K562 (cell line): Measurements from ENCODE around the gene GDF7. TPM values are rescaled to one million over a fixed set of nuclear protein-coding genes. Genes with fewer than 3 reads are reported as not detected.

Experiments used
- ATAC-seq: fragments of 200-7000 bp; cut with Tn5 transposase; 3 replicates; pipeline ENCODE4 v1.9.1; 2020; ENCODE audit warnings: moderate library complexity
- BruUV-seq: library from RNA; stranded (reverse); fragments of 400-500 nt; replicated peaks from 2 replicates; lab custom pipeline; 2021; lab: Mats Ljungman, UMichigan
- CTCF ChIA-PET: fragments of 300-600 bp; formaldehyde crosslinking; extraction: SDS; loops from one replicate; lab custom pipeline; 2021; ENCODE audit warnings: low intra/inter-chr PET ratio; lab: Yijun Ruan, JAX
- POLR2A ChIA-PET: fragments of 300-600, 350-650 bp; sonication (Branson Sonifier 250); formaldehyde crosslinking; extraction: SDS; loops from one replicate; lab custom pipeline; 2021; ENCODE audit warnings: antibody characterized with exemption, inconsistent platforms; lab: Yijun Ruan, JAX
- DNase-seq, 4 experiments: peaks; one replicate each; pipeline versions ENCODE4 v3.0.0 to v3.0.0-alpha.2; 2011 to 2018; ENCODE audit warnings: low spot score in 3 of 4, mixed read lengths in 3 of 4; ENCODE audit errors: extremely low read depth in 1 of 4
- FAIRE-seq: peaks from 2 replicates; lab custom pipeline; 2011; peaks lifted over from hg19 to GRCh38; lab: Jason Lieb, UNC
- H2AFZ ChIP-seq: 2 replicates; pipeline ENCODE4 v1.6.0; 2011; ENCODE audit warnings: low read depth, low read length, control low read depth, inconsistent platforms
- H3K27ac ChIP-seq: fragments of 200-600 bp; 3 replicates; pipeline ENCODE4 v1.8.0; 2011; ENCODE audit warnings: low read depth, mild to moderate bottlenecking, control low read depth, inconsistent platforms, low read length, moderate library complexity, mixed read lengths; ENCODE audit errors: extremely low read depth
- H3K27me3 ChIP-seq, 2 experiments: fragments of 300-600 bp in 1 of 2; 2 replicates in 1 of 2; 3 replicates in 1 of 2; pipeline versions ENCODE4 v1.6.0 to v1.8.0; 2011; ENCODE audit warnings: inconsistent platforms in 2 of 2, low read length in 2 of 2, mild to moderate bottlenecking in 1 of 2, mixed read lengths in 1 of 2, moderate library complexity in 1 of 2; ENCODE audit not compliant: control insufficient read depth in 2 of 2, insufficient read depth in 2 of 2
- H3K36me3 ChIP-seq: fragments of 300-600 bp; 3 replicates; pipeline ENCODE4 v1.8.0; 2011; ENCODE audit warnings: mild to moderate bottlenecking, low read length, inconsistent platforms; ENCODE audit not compliant: control insufficient read depth, insufficient read depth
- H3K4me1 ChIP-seq, 2 experiments: fragments of 200-600 bp in 1 of 2; replicated peaks in 1 of 2; 2 replicates in 1 of 2; 3 replicates in 1 of 2; pipeline versions ENCODE4 v1.5.1 to v1.8.0; 2011; ENCODE audit warnings: inconsistent platforms in 2 of 2, low read length in 2 of 2, mild to moderate bottlenecking in 1 of 2, mixed read lengths in 1 of 2, moderate library complexity in 1 of 2; ENCODE audit not compliant: control insufficient read depth in 2 of 2, insufficient read depth in 2 of 2
- H3K4me2 ChIP-seq: 2 replicates; pipeline ENCODE4 v1.6.1; 2011; ENCODE audit warnings: low read length, control low read depth, inconsistent platforms, mixed read lengths; ENCODE audit not compliant: insufficient read depth
- H3K4me3 ChIP-seq: fragments of 200-600 bp; sonication (generic), shearing (Covaris generic); 2 replicates; pipeline ENCODE4 v1.5.1; 2016; ENCODE audit warnings: control low read depth, inconsistent platforms
- H3K79me2 ChIP-seq: fragments of 200-600 bp; 3 replicates; pipeline ENCODE4 v1.8.0; 2011; ENCODE audit warnings: low read length, inconsistent platforms; ENCODE audit not compliant: control insufficient read depth, insufficient read depth
- H3K9ac ChIP-seq, 2 experiments: 2 replicates each; pipeline versions ENCODE4 v1.6.0 to v1.6.1; 2011; ENCODE audit warnings: low read depth in 2 of 2, low read length in 2 of 2, control low read depth in 1 of 2, inconsistent platforms in 1 of 2, mild to moderate bottlenecking in 1 of 2, mixed read lengths in 1 of 2; ENCODE audit not compliant: insufficient read depth in 1 of 2
- H3K9me1 ChIP-seq: one replicate; pipeline ENCODE4 v1.6.0; 2011; ENCODE audit warnings: inconsistent platforms, mild to moderate bottlenecking, low read length, moderate library complexity; ENCODE audit not compliant: control insufficient read depth, insufficient read depth
- H3K9me3 ChIP-seq: replicated peaks from 2 replicates; pipeline ENCODE4 v1.5.1; 2011; ENCODE audit warnings: low read depth, low read length, inconsistent platforms; ENCODE audit not compliant: control insufficient read depth, insufficient read depth
- H4K20me1 ChIP-seq: replicated peaks from 2 replicates; pipeline ENCODE4 v1.6.1; 2011; ENCODE audit warnings: low read length, inconsistent platforms, mixed read lengths; ENCODE audit not compliant: control insufficient read depth, insufficient read depth
- BHLHE40 ChIP-seq: IDR thresholded peaks from 2 replicates; pipeline ENCODE4 v1.6.1; 2011; ENCODE audit warnings: low read length, improper control_type of control experiment
- CEBPB ChIP-seq: fragments of 450-650 bp; IDR thresholded peaks from 2 replicates; pipeline ENCODE4 v1.6.1; 2016; ENCODE audit warnings: missing genetic modification characterization, missing compliant biosample characterization
- CTBP1 ChIP-seq: fragments of 450-650 bp; IDR thresholded peaks from 2 replicates; pipeline ENCODE4 v1.6.1; 2016; ENCODE audit warnings: borderline replicate concordance
- DEAF1 ChIP-seq: fragments of 450-650 bp; formaldehyde crosslinking; IDR thresholded peaks from 2 replicates; pipeline ENCODE4 v1.4.0; 2020; ENCODE audit warnings: mild to moderate bottlenecking, moderate library complexity
- FOXJ3 ChIP-seq: sonication (generic); formaldehyde crosslinking; IDR thresholded peaks from 2 replicates; pipeline ENCODE4 v1.4.0; 2020; ENCODE audit warnings: mild to moderate bottlenecking, missing genetic modification reagents
- NEUROD1 ChIP-seq: fragments of 150-350 bp; IDR thresholded peaks from 2 replicates; pipeline ENCODE4 v1.6.1; 2014; ENCODE audit warnings: borderline replicate concordance, low read length, low read depth; ENCODE audit not compliant: partially characterized antibody
- POLR2AphosphoS5 ChIP-seq: IDR thresholded peaks from 2 replicates; pipeline ENCODE4 v1.6.1; 2011; ENCODE audit warnings: mild to moderate bottlenecking, low read depth, low read length, moderate library complexity; ENCODE audit not compliant: control insufficient read depth, insufficient read depth
- SP1 ChIP-seq: sonication (generic); formaldehyde crosslinking; IDR thresholded peaks from 2 replicates; pipeline ENCODE4 v1.8.1; 2022; ENCODE audit warnings: mild to moderate bottlenecking, missing genetic modification reagents
- YY1 ChIP-seq, 3 experiments: IDR thresholded peaks; 2 replicates each; pipeline ENCODE4 v1.6.1; 2011; ENCODE audit warnings: low read length in 2 of 3, mild to moderate bottlenecking in 2 of 3, moderate library complexity in 2 of 3, borderline replicate concordance in 1 of 3, control low read depth in 1 of 3, low read depth in 1 of 3; ENCODE audit not compliant: insufficient read depth in 3 of 3, insufficient replicate concordance in 2 of 3, control insufficient read depth in 1 of 3, insufficient read length in 1 of 3; ENCODE audit errors: extremely low read depth in 1 of 3
- ZBTB33 ChIP-seq: sonication (generic); formaldehyde crosslinking; IDR thresholded peaks from 2 replicates; pipeline ENCODE4 v1.8.1; 2023; ENCODE audit warnings: mild to moderate bottlenecking, missing genetic modification reagents
- ZFP1 ChIP-seq: fragments of 450-650 bp; formaldehyde crosslinking; IDR thresholded peaks from 2 replicates; pipeline ENCODE4 v1.4.0; 2020; ENCODE audit warnings: mild to moderate bottlenecking, mixed read lengths
- ZKSCAN1 ChIP-seq: fragments of 150-350 bp; IDR thresholded peaks from 2 replicates; pipeline ENCODE4 v1.6.1; 2016; ENCODE audit warnings: low read depth, low read length
- ZNF311 ChIP-seq: fragments of 250-450 bp; sonication (Bioruptor Pico); IDR thresholded peaks from 2 replicates; pipeline ENCODE4 v1.4.0; 2020; ENCODE audit warnings: mild to moderate bottlenecking, moderate library complexity
- ZNF436 ChIP-seq: fragments of 250-450, 450-650 bp; sonication (Bioruptor Pico); formaldehyde crosslinking; IDR thresholded peaks from 2 replicates; pipeline ENCODE4 v1.7.0; 2020; ENCODE audit warnings: mild to moderate bottlenecking
- ZNF584 ChIP-seq: fragments of 200-800 bp; sonication (Bioruptor generic); IDR thresholded peaks from 2 replicates; pipeline ENCODE4 v1.6.1; 2016; ENCODE audit warnings: low read depth, mild to moderate bottlenecking, missing genetic modification characterization, missing compliant biosample characterization
- WGBS: fragments of 100-300 bp; shearing (Covaris generic); methylation state at CpG from one replicate; pipeline ENCODE4 v1.1.6; 2016; ENCODE audit warnings: low coverage, mixed read lengths; ENCODE audit not compliant: insufficient coverage; ENCODE audit errors: missing lambda C conversion rate; 5-methylcytosine and 5-hydroxymethylcytosine counted together
- in situ Hi-C: fragments of 300-500 bp; cut with MboI; formaldehyde crosslinking; loops from 4 replicates; pipeline ENCODE4 v1.15.0; 2018; ENCODE audit warnings: inconsistent platforms, mixed read lengths
- intact Hi-C: fragments of 100-400 bp; cut with micrococcal nuclease; formaldehyde crosslinking; loops from 2 replicates; pipeline ENCODE4 v1.14.2; 2022
- polyA plus RNA-seq, 8 experiments: library from polyadenylated mRNA; depleted of rRNA in 4 of 8; stranded (reverse) in 5 of 8; unstranded in 3 of 8; fragments of >200 nt; fragmentation: Nextera tagmentation in 2 of 8; fragmentation: Illumina TruSeq in 1 of 8; extraction: Ambion mirVana in 2 of 8; extraction: Trizol in 1 of 8; gene quantifications; 2 replicates each; pipeline versions ENCODE4 v1.2.1 to v1.2.3, GENCODE V29; 2011 to 2014; ENCODE audit warnings: inconsistent platforms in 1 of 8, missing spikeins in 1 of 8
- total RNA-seq, 7 experiments: library from RNA; depleted of rRNA in 6 of 7; stranded (reverse); fragments of >200 nt in 6 of 7; fragmentation: Illumina TruSeq in 2 of 7; extraction: Trizol in 2 of 7; gene quantifications; 2 replicates each; pipeline versions ENCODE4 v1.2.1 to v1.2.3, GENCODE V29; 2011 to 2021; ENCODE audit warnings: low replicate concordance in 1 of 7

The GDF7 gene
- total and polyA plus RNA-seq, 9 of the 15 experiments (the other 6 are each of a cell fraction or from before 2014, with no cell fraction given) = 0.01 TPM; not detected in 7

- no peak for TF ChIP-seq DEAF1 (CRISPR knock-in tag)
- TF ChIP-seq POLR2AphosphoS5 = no peak
- no peak for TF ChIP-seq FOXJ3
- no peak for TF ChIP-seq CTBP1
- TF ChIP-seq YY1 (IDR thresholded peaks at IDR 0.05; ENCODE audit: borderline replicate concordance in 1 of 3, control insufficient read depth in 1 of 3, extremely low read depth in 1 of 3, insufficient read depth in 3 of 3, insufficient read length in 1 of 3, insufficient replicate concordance in 2 of 3, low read depth in 1 of 3, low read length in 2 of 3) = no peak
- TF ChIP-seq CEBPB (tag) = no peak
Observed at GRCh38 chr2:20725782-20726181, 58.8 kb downstream of the GDF7 start (continued).

GRCh38 chr2:20726913-20727312 lies 60.0 kb downstream of the GDF7 start:
- H3K4me2 ChIP-seq = no peak overlapping the region
- WGBS = 89% methylated on average over 5 of the region's 5 CpGs
- ChIA-PET CTCF (no interaction called here), POLR2A (no interaction called here)
- no peak overlapping the region for H3K4me3 ChIP-seq
- DNase-seq (no peak), FAIRE-seq (no peak), ATAC-seq (no peak)
- no peaks in the 10 kb centered on the region for H3K9me1 ChIP-seq
- no peaks in the 10 kb centered on the region for H4K20me1 ChIP-seq
- BruUV-seq = no TSS peak
- no peaks in the 10 kb centered on the region for H3K79me2 ChIP-seq
- no peaks in the 10 kb centered on the region for H3K4me1 ChIP-seq
- in situ Hi-C loops = no loop called here
- intact Hi-C loops = no loop called here
- no peaks in the 10 kb centered on the region for H3K27me3 ChIP-seq
- no peak overlapping the region for H2AFZ ChIP-seq
- H3K9ac ChIP-seq = no peak overlapping the region
- H3K9me3 ChIP-seq = no peaks in the 10 kb centered on the region
- TF ChIP-seq NEUROD1 = no peak
- no peak for TF ChIP-seq ZNF311 (CRISPR knock-in tag)
- no peak for TF ChIP-seq ZFP1 (CRISPR knock-in tag)
- TF ChIP-seq BHLHE40 = no peak
- no peak for TF ChIP-seq ZKSCAN1
- no peak for TF ChIP-seq ZNF436 (CRISPR knock-in tag)
- TF ChIP-seq ZNF584 (CRISPR knock-in tag) = no peak
- TF ChIP-seq SP1 = no peak
- no peak for TF ChIP-seq ZBTB33 (CRISPR knock-in tag)
- H3K36me3 ChIP-seq = no peaks in the 10 kb centered on the region; the same call in 1 of the 3 replicates
- no peak overlapping the region for H3K27ac ChIP-seq
